HG03025 (cell line): Measurements from ENCODE around the gene CLDN24.
"Not testable (repeated sequence)": the region's sequence is repeated elsewhere in the genome, so short reads cannot be mapped to it uniquely, and the experiment has no call there.

Experiments
- ATAC-seq: cut with Tn5 transposase; IDR thresholded peaks from one replicate; pipeline ENCODE4 v1.9.1; 2021; ENCODE audit warnings: mild to moderate bottlenecking, moderate library complexity; ENCODE audit not compliant: unreplicated experiment, low FRiP score

The CLDN24 gene

GRCh38 chr4:183324056-183324455 lies 1.8 kb upstream of the CLDN24 start:
- not testable (repeated sequence) for ATAC-seq

- ATAC-seq, result no peak
These were observed 1.1 kb upstream of the CLDN24 start for GRCh38 chr4:183323295-183323694.

GRCh38 chr4:183321516-183321915 lies 710 bp downstream of the CLDN24 start:
- no peak for ATAC-seq

- ATAC-seq, result no peak
These were observed 1.1 kb downstream of the CLDN24 start for GRCh38 chr4:183321079-183321478.

GRCh38 chr4:183320211-183321059 lies 1.8 kb downstream of the CLDN24 start, which contains the start of gene CLDN22:
Gene CLDN22 (minus strand): TSS chr4:183320276. CDS start chr4:183320218, 58 bp downstream.
- no peak for ATAC-seq

GRCh38 chr4:183318656-183319055 lies 3.6 kb downstream of the CLDN24 start:
- ATAC-seq, result no peak

- ATAC-seq, result no peak
These were observed 7.4 kb downstream of the CLDN24 start for GRCh38 chr4:183314806-183315205.

- ATAC-seq, result no peak
These were observed 7.9 kb downstream of the CLDN24 start for GRCh38 chr4:183314336-183314735.

GRCh38 chr4:183312841-183313240 lies 9.4 kb downstream of the CLDN24 start:
- no peak for ATAC-seq

- no peak for ATAC-seq
These were observed 15.4 kb downstream of the CLDN24 start for GRCh38 chr4:183306811-183307210.

- ATAC-seq, result peak; percentile 47
These were observed 17.7 kb downstream of the CLDN24 start for GRCh38 chr4:183304538-183304937.

GRCh38 chr4:183304067-183304466 lies 18.2 kb downstream of the CLDN24 start:
- ATAC-seq, result peak; percentile 85

- ATAC-seq, result no peak
These were observed 18.9 kb downstream of the CLDN24 start for GRCh38 chr4:183303301-183303700.

GRCh38 chr4:183300655-183301054 lies 21.6 kb downstream of the CLDN24 start:
- ATAC-seq, result no peak

GRCh38 chr4:183300070-183300469 lies 22.2 kb downstream of the CLDN24 start:
- ATAC-seq, result no peak

- no peak for ATAC-seq
These were observed 22.8 kb downstream of the CLDN24 start for GRCh38 chr4:183299464-183299863.

- ATAC-seq, result peak; percentile 59
These were observed 24.6 kb downstream of the CLDN24 start for GRCh38 chr4:183297675-183298074.

- no peak for ATAC-seq
These were observed 26.5 kb downstream of the CLDN24 start for GRCh38 chr4:183295711-183296110.

- ATAC-seq, result no peak
These were observed 31.2 kb downstream of the CLDN24 start for GRCh38 chr4:183291070-183291469.

GRCh38 chr4:183289688-183290087 lies 32.5 kb downstream of the CLDN24 start:
- ATAC-seq, result no peak

- no peak for ATAC-seq
These were observed 33.3 kb downstream of the CLDN24 start for GRCh38 chr4:183288955-183289354.

GRCh38 chr4:183287677-183288076 lies 34.5 kb downstream of the CLDN24 start:
- ATAC-seq, result peak; percentile 65
